ENCODE measurements around the gene PYDC2.

DNA sequence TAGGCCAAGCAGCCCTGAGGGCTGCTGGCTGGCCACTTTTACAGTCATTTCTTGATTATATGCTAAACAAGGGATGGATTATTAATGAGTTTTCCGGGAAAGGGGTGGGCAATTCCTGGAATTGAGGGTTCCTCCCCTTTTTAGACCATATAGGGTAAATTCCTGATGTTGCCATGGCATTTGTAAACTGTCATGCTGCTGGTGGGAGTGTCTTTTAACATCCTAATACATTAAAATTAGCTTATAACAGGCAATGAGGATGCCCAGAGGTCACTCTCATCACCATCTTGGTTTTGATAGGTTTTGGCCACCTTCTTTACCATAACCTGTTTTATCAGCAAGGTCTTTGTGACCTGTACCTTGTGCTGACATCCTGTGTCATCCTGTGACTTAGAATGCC lies 11.7 kb upstream of the PYDC2 start:
- TF ChIP-seq, protein P1, sequence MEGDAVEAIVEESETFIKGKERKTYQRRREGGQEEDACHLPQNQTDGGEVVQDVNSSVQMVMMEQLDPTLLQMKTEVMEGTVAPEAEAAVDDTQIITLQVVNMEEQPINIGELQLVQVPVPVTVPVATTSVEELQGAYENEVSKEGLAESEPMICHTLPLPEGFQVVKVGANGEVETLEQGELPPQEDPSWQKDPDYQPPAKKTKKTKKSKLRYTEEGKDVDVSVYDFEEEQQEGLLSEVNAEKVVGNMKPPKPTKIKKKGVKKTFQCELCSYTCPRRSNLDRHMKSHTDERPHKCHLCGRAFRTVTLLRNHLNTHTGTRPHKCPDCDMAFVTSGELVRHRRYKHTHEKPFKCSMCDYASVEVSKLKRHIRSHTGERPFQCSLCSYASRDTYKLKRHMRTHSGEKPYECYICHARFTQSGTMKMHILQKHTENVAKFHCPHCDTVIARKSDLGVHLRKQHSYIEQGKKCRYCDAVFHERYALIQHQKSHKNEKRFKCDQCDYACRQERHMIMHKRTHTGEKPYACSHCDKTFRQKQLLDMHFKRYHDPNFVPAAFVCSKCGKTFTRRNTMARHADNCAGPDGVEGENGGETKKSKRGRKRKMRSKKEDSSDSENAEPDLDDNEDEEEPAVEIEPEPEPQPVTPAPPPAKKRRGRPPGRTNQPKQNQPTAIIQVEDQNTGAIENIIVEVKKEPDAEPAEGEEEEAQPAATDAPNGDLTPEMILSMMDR (conservative IDR thresholded peaks at IDR 0.05; ENCODE audit: low read length): no peak
- TF ChIP-seq EZH2phosphoT487 (IDR thresholded peaks at IDR 0.05; ENCODE audit: borderline replicate concordance, low read depth, low read length): no peak

Measured in OCI-LY7 (cell line).